CD14-positive monocyte (primary cell): ENCODE results near the gene CXCL3. TPM values are rescaled to one million over a fixed set of nuclear protein-coding genes. Genes with fewer than 3 reads are reported as not detected.

Experiments used
- DNase-seq, 3 donors: peaks; one replicate each; pipeline ENCODE4 v3.0.0-alpha.2; 2011 to 2022
- H2AFZ ChIP-seq: 2 replicates; pipeline ENCODE4 v1.6.0; 2012; ENCODE audit warnings: mild to moderate bottlenecking, low read depth, low read length, inconsistent platforms; ENCODE audit not compliant: insufficient read depth, poor library complexity, severe bottlenecking
- H3K27ac ChIP-seq, 2 donors: 1 replicate in 1 of 2; 2 replicates in 1 of 2; pipeline ENCODE4 v1.5.1; 2012 to 2013; ENCODE audit warnings: low read length in 2 of 2, control low read depth in 1 of 2, inconsistent platforms in 1 of 2, low read depth in 1 of 2, mild to moderate bottlenecking in 1 of 2
- H3K27me3 ChIP-seq, 2 donors: one replicate each; pipeline versions ENCODE4 v1.6.0 to v1.6.1; 2011 to 2013; ENCODE audit warnings: low read length in 2 of 2; ENCODE audit not compliant: control insufficient read depth in 2 of 2, insufficient read depth in 2 of 2
- H3K36me3 ChIP-seq, 2 donors: replicated peaks in 1 of 2; 1 replicate in 1 of 2; 2 replicates in 1 of 2; pipeline versions ENCODE4 v1.5.1 to v1.6.1; 2012 to 2013; ENCODE audit warnings: low read length in 2 of 2, control low read depth in 1 of 2, inconsistent platforms in 1 of 2, mild to moderate bottlenecking in 1 of 2; ENCODE audit not compliant: insufficient read depth in 2 of 2, control insufficient read depth in 1 of 2
- H3K4me1 ChIP-seq, 2 donors: 1 replicate in 1 of 2; 2 replicates in 1 of 2; pipeline versions ENCODE4 v1.5.1 to v1.6.1; 2012 to 2013; ENCODE audit warnings: low read length in 2 of 2, control low read depth in 1 of 2, inconsistent platforms in 1 of 2, mild to moderate bottlenecking in 1 of 2, moderate library complexity in 1 of 2; ENCODE audit not compliant: insufficient read depth in 2 of 2, control insufficient read depth in 1 of 2
- H3K4me2 ChIP-seq: replicated peaks from 2 replicates; pipeline ENCODE3; 2012; ENCODE audit warnings: low read length, moderate library complexity, mild to moderate bottlenecking; ENCODE audit not compliant: poor library complexity, severe bottlenecking; ENCODE audit errors: extremely low read depth
- H3K4me3 ChIP-seq, 3 experiments: fragments of 200-600 bp in 1 of 3; sonication (generic) in 1 of 3; replicated peaks in 1 of 3; 1 replicate in 2 of 3; 2 replicates in 1 of 3; pipeline ENCODE4 v1.5.1; 2011 to 2013; ENCODE audit warnings: low read length in 3 of 3, mild to moderate bottlenecking in 3 of 3, control low read depth in 2 of 3, low read depth in 2 of 3, inconsistent platforms in 1 of 3, moderate library complexity in 1 of 3
- H3K79me2 ChIP-seq: 2 replicates; pipeline ENCODE4 v1.6.0; 2012; ENCODE audit warnings: mild to moderate bottlenecking, control low read depth, inconsistent platforms, low read length, moderate library complexity; ENCODE audit not compliant: insufficient read depth
- H3K9ac ChIP-seq: 2 replicates; pipeline ENCODE4 v1.6.0; 2017; ENCODE audit warnings: low read length, mild to moderate bottlenecking; ENCODE audit not compliant: insufficient read depth, poor library complexity, severe bottlenecking
- H3K9me3 ChIP-seq, 2 donors: replicated peaks in 1 of 2; 1 replicate in 1 of 2; 2 replicates in 1 of 2; pipeline versions ENCODE4 v1.5.1 to v1.6.1; 2012 to 2013; ENCODE audit warnings: low read length in 2 of 2, control low read depth in 1 of 2; ENCODE audit not compliant: control insufficient read depth in 1 of 2, insufficient read depth in 1 of 2
- H4K20me1 ChIP-seq: 2 replicates; pipeline ENCODE4 v1.6.0; 2012; ENCODE audit warnings: mild to moderate bottlenecking, low read length, control low read depth, moderate library complexity; ENCODE audit not compliant: insufficient read depth
- H3K27ac Mint-ChIP-seq, 7 donors: one replicate each; pipeline ENCODE4 v1.8.0; 2020; ENCODE audit warnings: mild to moderate bottlenecking in 7 of 7, mixed read lengths in 7 of 7, moderate library complexity in 6 of 7, inconsistent platforms in 2 of 7
- H3K27me3 Mint-ChIP-seq, 3 donors: one replicate each; pipeline ENCODE4 v1.8.0; 2021 to 2022; ENCODE audit warnings: low read depth in 3 of 3, mild to moderate bottlenecking in 3 of 3, mixed read lengths in 3 of 3, moderate library complexity in 3 of 3, inconsistent platforms in 1 of 3
- H3K36me3 Mint-ChIP-seq, 2 donors: one replicate each; pipeline ENCODE4 v1.8.0; 2020; ENCODE audit warnings: mixed read lengths in 2 of 2, inconsistent platforms in 1 of 2, mild to moderate bottlenecking in 1 of 2
- H3K4me1 Mint-ChIP-seq: one replicate; pipeline ENCODE4 v1.8.0; 2020; ENCODE audit warnings: mild to moderate bottlenecking, mixed read lengths
- H3K4me3 Mint-ChIP-seq, 2 donors: one replicate each; pipeline ENCODE4 v1.8.0; 2020; ENCODE audit warnings: mild to moderate bottlenecking in 2 of 2, mixed read lengths in 2 of 2, moderate library complexity in 1 of 2
- H3K9me3 Mint-ChIP-seq, 7 donors: one replicate each; pipeline ENCODE4 v1.8.0; 2020 to 2022; ENCODE audit warnings: mixed read lengths in 7 of 7, mild to moderate bottlenecking in 6 of 7, moderate library complexity in 6 of 7, inconsistent platforms in 2 of 7
- CTCF ChIP-seq: fragments of 200-600 bp; IDR thresholded peaks from one replicate; pipeline ENCODE4 v1.8.0; 2022; ENCODE audit warnings: antibody characterized with exemption, mild to moderate bottlenecking
- WGBS: methylation state at CpG from one replicate; pipeline ENCODE4 v1.1.5; 2013; ENCODE audit warnings: missing lambda C conversion rate; ENCODE audit not compliant: insufficient coverage; 5-methylcytosine and 5-hydroxymethylcytosine counted together
- intact Hi-C, 2 donors: fragments of 100-400 bp; cut with micrococcal nuclease; formaldehyde crosslinking; loops; one replicate each; pipeline versions ENCODE4 v1.15.0 to v1.15.1; 2023
- polyA plus RNA-seq, 3 donors: library from polyadenylated mRNA; depleted of rRNA in 1 of 3; unstranded in 2 of 3; stranded (reverse) in 1 of 3; fragments of 300-500 nt in 2 of 3; fragments of >200 nt in 1 of 3; fragmentation: Illumina TruSeq in 2 of 3; gene quantifications; 1 replicate in 2 of 3; 2 replicates in 1 of 3; pipeline ENCODE4 v1.2.3, GENCODE V29; 2012 to 2021

CXCL3 gene
- polyA plus RNA-seq, 3 donors, result 2.5 to 4.4 (median 3.7) TPM

- Histone ChIP-seq H3K36me3 (no peaks in the 10 kb centered on the region), H3K4me2 (no peak overlapping the region), H3K79me2 (no peaks in the 10 kb centered on the region), H3K4me3 (no peak overlapping the region), H3K27ac (no peak overlapping the region), H3K27me3 (no peaks in the 10 kb centered on the region), H3K9ac (no peak overlapping the region), H4K20me1 (no peaks in the 10 kb centered on the region), H3K4me1 (peaks cover 6 to 12% of the 10 kb centered on the region in 2 donors), H3K9me3 (no peaks in the 10 kb centered on the region), H2AFZ (peak overlapping the region; percentile 10)
- WGBS, result 90% methylated on average over 2 of the region's 3 CpGs
- no peak for DNase-seq
- H3K4me3 Mint-ChIP-seq, result no peak overlapping the region
- no peaks in the 10 kb centered on the region for H3K36me3 Mint-ChIP-seq
- intact Hi-C loops, result loop anchor here in 1 of 2 donors (10.0 kb wide), 1 partner anchor 280 kb away; no protein-coding TSS in a partner anchor
- peaks cover 0 to 4% (median 2%) of the 10 kb centered on the region in 3 donors for H3K27me3 Mint-ChIP-seq
- TF ChIP-seq CTCF, result no peak
- peak overlapping the region in 3 of 7 donors; percentile 35 to 69 (median 45) for H3K27ac Mint-ChIP-seq
- H3K9me3 Mint-ChIP-seq, result peaks cover 0 to 5% (median 0%) of the 10 kb centered on the region in 7 donors
- H3K4me1 Mint-ChIP-seq, result peaks cover 20% of the 10 kb centered on the region
These were observed 23.2 kb downstream of the CXCL3 start for GRCh38 chr4:74015126-74015780.

- intact Hi-C loops, result loop anchor here in 1 of 2 donors (10.0 kb wide), 1 partner anchor 280 kb away; no protein-coding TSS in a partner anchor
- H3K4me1 ChIP-seq, result peaks cover 6 to 12% of the 10 kb centered on the region in 2 donors
- H3K4me2 ChIP-seq, result no peak overlapping the region
- no peaks in the 10 kb centered on the region for H3K79me2 ChIP-seq
- H2AFZ ChIP-seq, result no peak overlapping the region
- no peaks in the 10 kb centered on the region for H4K20me1 ChIP-seq
- H3K27ac ChIP-seq, result no peak overlapping the region
- peaks cover 18% of the 10 kb centered on the region for H3K4me1 Mint-ChIP-seq
- H3K9me3 Mint-ChIP-seq, result peaks cover 0 to 5% (median 0%) of the 10 kb centered on the region in 7 donors
- H3K9me3 ChIP-seq, result no peaks in the 10 kb centered on the region
- no peak overlapping the region for H3K4me3 Mint-ChIP-seq
- H3K9ac ChIP-seq, result no peak overlapping the region
- H3K36me3 ChIP-seq, result no peaks in the 10 kb centered on the region
- H3K4me3 ChIP-seq, result no peak overlapping the region
- no peaks in the 10 kb centered on the region for H3K36me3 Mint-ChIP-seq
- H3K27ac Mint-ChIP-seq, result no peak overlapping the region
- H3K27me3 ChIP-seq, result no peaks in the 10 kb centered on the region
- TF ChIP-seq CTCF, result no peak
- no peak for DNase-seq
- WGBS, result no CpG with 5 or more reads among the region's 1 CpG
- peaks cover 0 to 4% (median 2%) of the 10 kb centered on the region in 3 donors for H3K27me3 Mint-ChIP-seq
These were observed 24.2 kb downstream of the CXCL3 start for GRCh38 chr4:74014332-74014731.
